ENCODE data around the gene HMCES.

DNA sequence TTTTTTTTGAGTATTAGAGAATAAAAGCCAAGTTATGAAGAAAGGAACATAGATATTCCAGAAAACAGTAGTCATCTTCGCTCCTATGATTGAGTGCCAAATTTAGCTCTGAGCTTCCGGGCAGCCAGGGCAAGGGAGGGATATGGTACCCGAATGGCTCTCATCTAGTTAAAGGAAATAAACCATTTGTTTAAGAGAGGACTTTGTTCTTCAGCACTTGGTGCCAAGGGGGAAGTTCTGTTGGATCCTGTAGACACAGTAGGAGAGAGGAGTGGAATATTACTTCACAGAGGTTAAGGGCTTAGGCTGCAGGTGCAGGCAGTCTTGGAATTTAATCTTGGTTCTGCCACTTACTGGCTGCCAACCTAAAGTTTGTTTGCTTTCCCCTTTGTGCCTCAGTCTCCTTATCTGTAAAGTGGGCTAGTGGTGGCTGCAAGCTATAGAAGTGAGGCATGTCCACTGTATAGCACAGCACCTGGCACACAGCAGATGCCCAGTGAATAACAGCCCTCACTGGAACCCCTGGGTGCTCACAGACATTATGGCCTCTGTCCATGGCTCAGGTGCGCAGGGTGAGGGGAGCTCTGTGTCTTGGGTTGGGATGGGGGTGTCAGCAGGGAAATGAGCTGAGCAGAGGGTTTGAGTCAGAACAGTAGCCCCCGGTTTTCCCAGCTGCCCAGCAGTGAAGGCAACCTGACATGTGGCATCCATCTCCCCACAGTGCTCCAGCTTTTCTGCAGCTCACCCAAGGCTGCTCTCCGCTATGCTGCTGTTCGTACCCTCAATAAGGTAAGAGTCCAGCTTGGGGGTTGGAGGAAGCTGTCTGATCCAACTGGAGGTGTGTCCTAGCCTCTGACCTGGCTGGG, 18.8 kb upstream of the HMCES start:
- TF ChIP-seq TAF1 (conservative IDR thresholded peaks at IDR 0.05) (no peak), SP1 (IDR thresholded peaks at IDR 0.05) (peak; percentile 67)
- TF ChIP-seq, protein P1, sequence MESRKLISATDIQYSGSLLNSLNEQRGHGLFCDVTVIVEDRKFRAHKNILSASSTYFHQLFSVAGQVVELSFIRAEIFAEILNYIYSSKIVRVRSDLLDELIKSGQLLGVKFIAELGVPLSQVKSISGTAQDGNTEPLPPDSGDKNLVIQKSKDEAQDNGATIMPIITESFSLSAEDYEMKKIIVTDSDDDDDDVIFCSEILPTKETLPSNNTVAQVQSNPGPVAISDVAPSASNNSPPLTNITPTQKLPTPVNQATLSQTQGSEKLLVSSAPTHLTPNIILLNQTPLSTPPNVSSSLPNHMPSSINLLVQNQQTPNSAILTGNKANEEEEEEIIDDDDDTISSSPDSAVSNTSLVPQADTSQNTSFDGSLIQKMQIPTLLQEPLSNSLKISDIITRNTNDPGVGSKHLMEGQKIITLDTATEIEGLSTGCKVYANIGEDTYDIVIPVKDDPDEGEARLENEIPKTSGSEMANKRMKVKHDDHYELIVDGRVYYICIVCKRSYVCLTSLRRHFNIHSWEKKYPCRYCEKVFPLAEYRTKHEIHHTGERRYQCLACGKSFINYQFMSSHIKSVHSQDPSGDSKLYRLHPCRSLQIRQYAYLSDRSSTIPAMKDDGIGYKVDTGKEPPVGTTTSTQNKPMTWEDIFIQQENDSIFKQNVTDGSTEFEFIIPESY (IDR thresholded peaks at IDR 0.05), result no peak
- TF ChIP-seq, protein P2, sequence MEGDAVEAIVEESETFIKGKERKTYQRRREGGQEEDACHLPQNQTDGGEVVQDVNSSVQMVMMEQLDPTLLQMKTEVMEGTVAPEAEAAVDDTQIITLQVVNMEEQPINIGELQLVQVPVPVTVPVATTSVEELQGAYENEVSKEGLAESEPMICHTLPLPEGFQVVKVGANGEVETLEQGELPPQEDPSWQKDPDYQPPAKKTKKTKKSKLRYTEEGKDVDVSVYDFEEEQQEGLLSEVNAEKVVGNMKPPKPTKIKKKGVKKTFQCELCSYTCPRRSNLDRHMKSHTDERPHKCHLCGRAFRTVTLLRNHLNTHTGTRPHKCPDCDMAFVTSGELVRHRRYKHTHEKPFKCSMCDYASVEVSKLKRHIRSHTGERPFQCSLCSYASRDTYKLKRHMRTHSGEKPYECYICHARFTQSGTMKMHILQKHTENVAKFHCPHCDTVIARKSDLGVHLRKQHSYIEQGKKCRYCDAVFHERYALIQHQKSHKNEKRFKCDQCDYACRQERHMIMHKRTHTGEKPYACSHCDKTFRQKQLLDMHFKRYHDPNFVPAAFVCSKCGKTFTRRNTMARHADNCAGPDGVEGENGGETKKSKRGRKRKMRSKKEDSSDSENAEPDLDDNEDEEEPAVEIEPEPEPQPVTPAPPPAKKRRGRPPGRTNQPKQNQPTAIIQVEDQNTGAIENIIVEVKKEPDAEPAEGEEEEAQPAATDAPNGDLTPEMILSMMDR (IDR thresholded peaks at IDR 0.05; ENCODE audit: low read depth, low read length, missing input control), result no peak
